ENCODE data around the gene RBP2.

RBP2 gene

GRCh38 chr3:139509631-139510030, 33.3 kb upstream of the RBP2 start:
- Histone ChIP-seq H4K91ac (ENCODE audit: low read length) (no peak overlapping the region), H3K9me3 (ENCODE audit: control insufficient read depth, low read length) (no peaks in the 10 kb centered on the region), H2BK5ac (ENCODE audit: low read depth, low read length, poor library complexity, severe bottlenecking) (no peak overlapping the region), H4K8ac (ENCODE audit: low read length) (no peak overlapping the region), H3K4me1 (ENCODE audit: control insufficient read depth, insufficient read depth, low read depth, low read length) (no peaks in the 10 kb centered on the region), H3K4me2 (ENCODE audit: low read length, poor library complexity, severe bottlenecking) (no peak overlapping the region), H2BK15ac (ENCODE audit: low read depth, poor library complexity, severe bottlenecking) (no peak overlapping the region), H3K4ac (ENCODE audit: low read depth in 1 of 2, low read length in 2 of 2) (no peak overlapping the region), H2AFZ (ENCODE audit: low read depth, low read length) (no peak overlapping the region), H3K79me1 (replicated peaks; ENCODE audit: low read length, poor library complexity, severe bottlenecking) (no peaks in the 10 kb centered on the region), H2BK12ac (ENCODE audit: low read length in 2 of 2) (no peak overlapping the region), H2BK120ac (ENCODE audit: low read depth, low read length) (no peak overlapping the region), H3K18ac (ENCODE audit: low read depth in 1 of 2, low read length in 2 of 2) (no peak overlapping the region), H3K27me3 (ENCODE audit: control insufficient read depth in 1 of 2, insufficient read depth in 1 of 2, low read length in 2 of 2) (peaks cover 0 to 21% of the 10 kb centered on the region in 2 experiments), H3K23ac (ENCODE audit: low read length in 2 of 2) (no peak overlapping the region), H2AK5ac (ENCODE audit: low read length, severe bottlenecking) (no peak overlapping the region), H3K27ac (ENCODE audit: low read length, poor library complexity, severe bottlenecking) (no peak overlapping the region), H3K14ac (ENCODE audit: low read length in 2 of 2) (no peak overlapping the region), H3K4me3 (ENCODE audit: insufficient read depth in 1 of 2, low read depth in 1 of 2, low read length in 2 of 2) (no peak overlapping the region), H3K36me3 (ENCODE audit: control insufficient read depth in 1 of 2, insufficient read depth in 2 of 2, low read depth in 1 of 2, low read length in 2 of 2) (no peaks in the 10 kb centered on the region), H3K9ac (ENCODE audit: low read length) (no peak overlapping the region)
- no CpG with 5 or more reads among the region's 1 CpG for WGBS
- no peak for DNase-seq

DNA sequence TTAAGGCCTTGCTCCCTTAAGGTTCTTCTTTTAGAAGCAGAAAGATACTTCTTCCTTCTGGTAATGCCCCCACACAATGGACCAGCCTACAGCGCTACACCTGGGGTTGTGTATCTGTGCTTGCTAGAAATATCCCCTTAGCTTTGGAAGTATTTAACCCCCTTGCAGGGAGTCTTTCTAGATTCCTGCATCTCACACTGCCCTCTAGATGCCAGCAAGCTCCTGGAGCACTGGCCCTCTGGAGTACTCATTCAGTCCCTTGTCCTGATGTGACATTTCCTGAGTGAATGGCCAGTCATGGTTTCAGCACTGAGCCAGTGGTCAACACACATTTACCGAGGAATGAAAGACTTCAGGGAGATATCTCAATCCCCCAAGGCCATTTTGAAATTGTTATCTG, 30.4 kb upstream of the RBP2 start:
- Histone ChIP-seq H2BK15ac (ENCODE audit: low read depth, poor library complexity, severe bottlenecking) (no peak overlapping the region), H3K23ac (ENCODE audit: low read length in 2 of 2) (no peak overlapping the region), H3K9ac (ENCODE audit: low read length) (no peak overlapping the region), H2AFZ (ENCODE audit: low read depth, low read length) (no peak overlapping the region), H3K4me2 (ENCODE audit: low read length, poor library complexity, severe bottlenecking) (no peak overlapping the region), H3K4ac (ENCODE audit: low read depth in 1 of 2, low read length in 2 of 2) (no peak overlapping the region), H2BK5ac (ENCODE audit: low read depth, low read length, poor library complexity, severe bottlenecking) (no peak overlapping the region), H3K9me3 (ENCODE audit: control insufficient read depth, low read length) (no peaks in the 10 kb centered on the region), H4K91ac (ENCODE audit: low read length) (no peak overlapping the region), H3K4me1 (ENCODE audit: control insufficient read depth, insufficient read depth, low read depth, low read length) (no peaks in the 10 kb centered on the region), H4K8ac (ENCODE audit: low read length) (no peak overlapping the region), H2AK5ac (ENCODE audit: low read length, severe bottlenecking) (no peak overlapping the region), H3K4me3 (ENCODE audit: insufficient read depth in 1 of 2, low read depth in 1 of 2, low read length in 2 of 2) (no peak overlapping the region), H3K27ac (ENCODE audit: low read length, poor library complexity, severe bottlenecking) (no peak overlapping the region), H3K27me3 (ENCODE audit: control insufficient read depth in 1 of 2, insufficient read depth in 1 of 2, low read length in 2 of 2) (peaks cover 0 to 11% of the 10 kb centered on the region in 2 experiments), H2BK120ac (ENCODE audit: low read depth, low read length) (no peak overlapping the region), H3K79me1 (replicated peaks; ENCODE audit: low read length, poor library complexity, severe bottlenecking) (no peaks in the 10 kb centered on the region), H2BK12ac (ENCODE audit: low read length in 2 of 2) (no peak overlapping the region), H3K18ac (ENCODE audit: low read depth in 1 of 2, low read length in 2 of 2) (no peak overlapping the region), H3K14ac (ENCODE audit: low read length in 2 of 2) (no peak overlapping the region), H3K36me3 (ENCODE audit: control insufficient read depth in 1 of 2, insufficient read depth in 2 of 2, low read depth in 1 of 2, low read length in 2 of 2) (no peaks in the 10 kb centered on the region)
- no peak for DNase-seq
- 89% methylated on average over 1 of the region's 2 CpGs for WGBS

GRCh38 chr3:139505829-139506386, 29.6 kb upstream of the RBP2 start:
- DNase-seq = no peak
- Histone ChIP-seq H3K14ac (ENCODE audit: low read length in 2 of 2) (no peak overlapping the region), H2BK5ac (ENCODE audit: low read depth, low read length, poor library complexity, severe bottlenecking) (no peak overlapping the region), H3K4ac (ENCODE audit: low read depth in 1 of 2, low read length in 2 of 2) (no peak overlapping the region), H3K9ac (ENCODE audit: low read length) (no peak overlapping the region), H3K4me3 (ENCODE audit: insufficient read depth in 1 of 2, low read depth in 1 of 2, low read length in 2 of 2) (no peak overlapping the region), H3K4me1 (ENCODE audit: control insufficient read depth, insufficient read depth, low read depth, low read length) (no peaks in the 10 kb centered on the region), H3K27ac (ENCODE audit: low read length, poor library complexity, severe bottlenecking) (no peak overlapping the region), H3K23ac (ENCODE audit: low read length in 2 of 2) (no peak overlapping the region), H2AFZ (ENCODE audit: low read depth, low read length) (no peak overlapping the region), H3K79me1 (replicated peaks; ENCODE audit: low read length, poor library complexity, severe bottlenecking) (no peaks in the 10 kb centered on the region), H2BK12ac (ENCODE audit: low read length in 2 of 2) (no peak overlapping the region), H2BK120ac (ENCODE audit: low read depth, low read length) (no peak overlapping the region), H2AK5ac (ENCODE audit: low read length, severe bottlenecking) (no peak overlapping the region), H3K27me3 (ENCODE audit: control insufficient read depth in 1 of 2, insufficient read depth in 1 of 2, low read length in 2 of 2) (peaks cover 0 to 11% of the 10 kb centered on the region in 2 experiments), H3K4me2 (ENCODE audit: low read length, poor library complexity, severe bottlenecking) (no peak overlapping the region), H2BK15ac (ENCODE audit: low read depth, poor library complexity, severe bottlenecking) (no peak overlapping the region), H3K18ac (ENCODE audit: low read depth in 1 of 2, low read length in 2 of 2) (no peak overlapping the region), H4K8ac (ENCODE audit: low read length) (no peak overlapping the region), H3K36me3 (ENCODE audit: control insufficient read depth in 1 of 2, insufficient read depth in 2 of 2, low read depth in 1 of 2, low read length in 2 of 2) (no peaks in the 10 kb centered on the region), H3K9me3 (ENCODE audit: control insufficient read depth, low read length) (no peaks in the 10 kb centered on the region), H4K91ac (ENCODE audit: low read length) (no peak overlapping the region)
- WGBS = 53% methylated on average over 2 of the region's 2 CpGs

DNA sequence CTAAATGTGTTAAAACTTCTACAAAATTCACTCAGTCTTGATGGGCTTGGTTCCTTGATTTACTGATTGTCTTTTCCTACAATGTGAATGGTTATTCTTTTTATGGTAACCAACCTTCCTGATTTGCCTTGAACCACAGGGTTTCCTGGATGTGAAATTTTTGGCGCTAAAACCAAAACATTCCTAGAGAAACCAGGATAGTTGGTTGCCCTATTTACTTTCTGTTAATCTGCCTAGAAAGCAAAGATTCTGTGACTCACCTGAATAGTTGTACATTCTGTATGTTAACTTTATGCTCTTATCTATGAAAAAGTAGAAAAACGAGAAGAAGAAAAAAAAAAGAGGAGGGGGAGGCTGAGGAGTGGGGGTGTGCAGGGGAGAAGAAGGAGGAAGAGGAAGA, 23.2 kb upstream of the RBP2 start:
- no peak overlapping the region for H2BK15ac ChIP-seq (ENCODE audit: low read depth, poor library complexity, severe bottlenecking)

More for the DNA sequence above, 23.2 kb upstream of the RBP2 start:
- Histone ChIP-seq H2BK120ac (ENCODE audit: low read depth, low read length) (no peak overlapping the region), H3K14ac (ENCODE audit: low read length in 2 of 2) (no peak overlapping the region), H2AFZ (ENCODE audit: low read depth, low read length) (no peak overlapping the region), H3K4me3 (ENCODE audit: insufficient read depth in 1 of 2, low read depth in 1 of 2, low read length in 2 of 2) (no peak overlapping the region), H3K23ac (ENCODE audit: low read length in 2 of 2) (no peak overlapping the region), H3K27me3 (ENCODE audit: control insufficient read depth in 1 of 2, insufficient read depth in 1 of 2, low read length in 2 of 2) (no peaks in the 10 kb centered on the region), H3K18ac (ENCODE audit: low read depth in 1 of 2, low read length in 2 of 2) (no peak overlapping the region), H2BK12ac (ENCODE audit: low read length in 2 of 2) (no peak overlapping the region), H3K9me3 (ENCODE audit: control insufficient read depth, low read length) (no peaks in the 10 kb centered on the region), H2AK5ac (ENCODE audit: low read length, severe bottlenecking) (no peak overlapping the region), H3K9ac (ENCODE audit: low read length) (no peak overlapping the region), H3K36me3 (ENCODE audit: control insufficient read depth in 1 of 2, insufficient read depth in 2 of 2, low read depth in 1 of 2, low read length in 2 of 2) (no peaks in the 10 kb centered on the region), H3K4ac (ENCODE audit: low read depth in 1 of 2, low read length in 2 of 2) (no peak overlapping the region), H4K91ac (ENCODE audit: low read length) (no peak overlapping the region), H3K27ac (ENCODE audit: low read length, poor library complexity, severe bottlenecking) (no peak overlapping the region), H3K4me1 (ENCODE audit: control insufficient read depth, insufficient read depth, low read depth, low read length) (no peaks in the 10 kb centered on the region), H3K4me2 (ENCODE audit: low read length, poor library complexity, severe bottlenecking) (no peak overlapping the region), H3K79me1 (replicated peaks; ENCODE audit: low read length, poor library complexity, severe bottlenecking) (no peaks in the 10 kb centered on the region), H2BK5ac (ENCODE audit: low read depth, low read length, poor library complexity, severe bottlenecking) (no peak overlapping the region), H4K8ac (ENCODE audit: low read length) (no peak overlapping the region)
- 0% methylated on average over 1 of the region's 2 CpGs for WGBS
- no peak for DNase-seq

Data from mesenchymal stem cell (in vitro differentiated cells and primary cell).